Measurements from ENCODE around the gene FSHR.

Gene FSHR

DNA sequence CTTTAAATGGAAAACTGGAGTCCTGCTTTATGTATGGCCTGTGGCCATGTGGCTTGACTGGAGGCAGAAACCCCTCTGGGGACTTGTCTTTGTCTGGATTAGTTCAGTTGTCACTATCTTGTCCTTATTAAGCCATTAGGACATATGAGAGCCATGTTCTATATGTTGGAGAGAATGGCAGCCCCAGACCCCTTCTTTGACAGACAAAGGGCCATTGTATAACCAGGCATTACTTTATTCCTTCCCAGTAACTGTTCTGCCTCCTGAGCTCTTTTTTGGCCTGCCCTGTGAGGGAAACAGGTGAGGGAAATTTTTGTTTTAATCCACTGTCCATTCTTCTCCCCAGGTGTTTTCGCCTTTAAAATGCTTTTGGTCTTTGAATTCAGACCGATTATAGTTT is 43.3 kb downstream of the FSHR start:
- no peak for DNase-seq

DNA sequence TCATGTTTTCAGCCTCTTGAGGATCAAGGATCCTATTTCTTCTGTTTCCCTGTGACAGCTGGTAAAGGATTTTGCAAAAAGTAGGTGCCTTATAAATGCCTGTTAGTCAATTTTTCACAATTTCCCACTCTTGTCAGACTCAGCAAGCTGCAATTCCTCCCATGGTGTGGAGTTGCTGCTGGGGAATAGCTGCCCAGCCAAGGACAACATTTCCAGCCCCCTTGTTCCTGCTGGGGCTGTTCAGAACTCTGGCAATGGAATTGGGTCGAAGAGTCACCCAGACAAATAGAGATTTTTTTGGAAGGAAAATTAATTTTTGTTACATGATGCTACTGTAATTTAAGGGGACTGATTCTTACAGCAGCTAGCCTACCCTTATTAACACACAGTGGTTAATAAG is 43.7 kb downstream of the FSHR start:
- DNase-seq: no peak

DNA sequence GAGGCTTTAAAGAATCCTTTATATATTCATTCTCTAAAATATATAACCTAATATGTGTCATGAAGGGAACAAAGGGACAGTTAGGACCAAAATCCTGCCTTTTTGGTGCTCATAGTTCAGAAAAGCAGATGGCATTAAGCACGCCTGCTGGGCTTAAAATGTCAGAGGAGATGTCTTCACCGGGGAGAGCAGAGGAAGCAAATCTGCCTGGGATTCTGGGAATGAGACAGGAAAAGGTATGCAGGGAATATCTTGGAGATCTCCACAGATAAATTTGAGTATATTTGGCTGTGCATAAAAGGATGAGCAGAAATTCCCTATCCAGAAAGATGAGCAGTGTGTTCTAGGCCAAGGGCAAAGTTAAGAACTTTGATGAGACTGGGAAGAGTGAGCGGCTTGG is 45.5 kb downstream of the FSHR start:
- no peak for DNase-seq

DNA sequence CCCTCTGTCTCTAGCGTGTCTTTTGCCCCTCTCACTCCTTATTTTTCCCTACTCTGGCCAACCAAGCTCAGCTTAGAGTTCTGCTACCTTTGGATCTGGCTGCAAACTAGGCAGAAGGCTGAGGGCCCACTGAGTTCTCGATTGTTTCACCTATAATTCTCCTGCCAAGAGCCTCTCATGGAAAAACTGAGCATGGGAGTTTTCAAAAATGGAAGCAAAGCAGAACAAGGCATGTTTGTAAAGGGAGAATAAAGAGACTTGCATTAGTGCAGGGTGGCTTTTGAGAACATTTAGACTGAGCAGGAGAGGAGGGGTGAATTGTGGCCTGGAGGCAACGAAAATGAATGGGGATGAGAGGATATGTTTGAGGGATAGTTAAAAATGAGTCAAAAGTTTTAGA is 45.9 kb downstream of the FSHR start:
- DNase-seq: no peak

DNA sequence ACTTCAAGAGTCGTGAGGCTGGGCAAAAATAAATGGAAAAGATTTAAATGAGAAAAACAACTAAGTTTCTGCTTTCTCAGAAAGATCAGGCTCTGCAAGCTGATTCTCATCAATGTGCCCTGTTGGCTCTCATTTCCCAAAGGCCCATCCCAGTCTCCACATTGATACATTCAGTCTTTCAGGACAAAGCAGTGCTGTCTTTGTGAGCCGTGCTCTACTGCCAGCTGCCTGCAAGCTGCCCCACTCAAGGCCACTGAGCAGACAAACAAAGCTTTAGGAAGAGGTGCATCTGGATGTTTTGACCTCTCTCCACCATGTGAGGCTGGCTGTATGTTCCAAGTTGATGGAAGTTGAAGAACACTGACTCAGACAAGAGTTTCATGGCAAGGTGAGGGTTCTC is 48.8 kb downstream of the FSHR start:
- DNase-seq: no peak

DNA sequence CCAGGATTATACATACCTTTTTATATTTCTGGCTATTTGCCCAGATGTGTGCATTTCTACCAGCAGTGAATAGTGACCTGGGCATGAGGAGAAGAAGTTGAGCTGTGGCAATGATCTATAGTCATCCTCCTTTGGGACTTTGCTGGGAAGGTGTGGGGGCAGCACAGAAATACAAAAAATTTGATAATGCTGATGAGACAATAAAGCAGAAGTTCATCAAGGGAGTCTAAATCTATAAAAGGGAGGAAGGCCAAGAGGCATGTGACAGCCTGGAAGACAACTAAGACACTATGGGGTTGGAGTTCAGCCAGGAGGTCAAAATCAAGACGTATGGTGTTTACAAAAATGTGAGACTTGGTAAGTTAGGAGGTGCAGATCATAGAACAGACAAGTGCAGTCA is 52.2 kb downstream of the FSHR start:
- no peak for DNase-seq

DNA sequence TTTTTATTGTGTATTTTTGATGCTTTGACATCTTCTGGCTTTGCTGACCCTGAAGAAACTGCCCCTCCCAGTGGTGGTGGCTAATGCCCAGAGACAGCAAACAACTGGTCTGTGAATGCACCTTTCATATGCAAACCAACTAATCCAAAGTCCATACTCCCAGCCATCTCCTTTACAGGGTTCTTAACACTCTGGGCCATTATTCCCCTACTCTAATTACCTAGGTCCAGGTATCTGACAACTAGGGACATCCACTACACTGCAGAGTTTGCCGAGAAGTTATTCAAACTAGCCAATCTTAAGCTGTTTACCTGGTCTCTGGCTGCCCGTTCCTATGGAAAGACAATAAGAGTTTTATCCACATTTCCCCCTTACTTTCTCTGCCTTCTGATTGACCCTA is 73.6 kb downstream of the FSHR start:
- peak; percentile 40 for DNase-seq

DNA sequence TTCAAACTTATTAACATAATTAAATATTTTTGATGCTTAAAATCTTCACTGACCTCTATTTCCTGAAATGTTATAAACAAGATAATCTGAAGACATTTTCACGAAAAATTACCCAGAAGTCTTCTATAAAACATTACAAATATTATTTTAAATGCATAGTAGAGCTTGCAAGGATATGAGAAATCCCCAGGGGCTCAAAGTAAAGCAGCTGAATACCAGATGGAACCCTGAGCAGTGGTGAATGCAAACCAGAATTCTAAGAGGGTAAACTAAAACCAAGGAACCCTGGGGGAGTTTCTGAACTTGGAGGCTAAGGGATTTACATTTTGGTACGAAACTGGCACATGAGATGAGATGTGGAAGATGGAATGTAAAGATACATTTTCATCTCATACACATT is 83.6 kb downstream of the FSHR start:
- DNase-seq: no peak

DNA sequence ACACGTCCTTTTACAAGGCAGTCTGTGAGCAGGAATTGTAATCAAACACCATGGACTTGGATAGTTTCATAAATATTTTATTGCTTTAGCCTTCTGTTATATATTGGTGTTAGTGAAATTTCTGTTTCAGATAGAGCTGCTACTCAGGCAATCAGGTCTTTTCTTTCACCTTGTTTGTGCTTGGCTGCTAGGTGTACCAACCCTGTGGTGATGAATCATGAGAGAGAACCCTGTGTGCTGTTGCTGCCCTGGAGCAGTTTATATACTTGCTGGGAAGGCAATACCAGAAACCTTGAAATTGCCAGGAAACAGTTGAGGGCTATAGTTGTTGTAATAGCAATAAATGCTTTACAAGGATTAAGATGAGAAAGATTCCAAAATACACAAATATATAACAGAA is 84.5 kb downstream of the FSHR start:
- DNase-seq: no peak

DNA sequence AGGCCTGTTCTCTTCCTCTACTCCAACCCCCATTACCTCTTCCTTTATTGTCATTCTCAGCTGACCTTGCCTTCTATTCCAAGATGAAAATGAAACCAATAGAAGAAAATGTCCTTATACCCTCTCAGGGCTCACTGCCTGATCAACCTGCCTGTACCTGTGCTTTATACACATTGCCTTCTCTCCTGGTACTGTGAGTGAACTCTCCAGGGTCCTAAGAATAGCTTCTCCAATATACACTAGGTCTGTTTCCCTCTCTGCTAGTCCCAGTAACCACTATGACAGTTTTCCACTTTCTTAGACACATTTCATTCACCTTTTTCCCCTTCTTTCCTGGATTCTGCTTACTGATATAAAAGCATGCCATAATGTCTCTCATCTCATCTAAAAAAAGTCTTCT is 85.7 kb downstream of the FSHR start:
- no peak for DNase-seq

DNA sequence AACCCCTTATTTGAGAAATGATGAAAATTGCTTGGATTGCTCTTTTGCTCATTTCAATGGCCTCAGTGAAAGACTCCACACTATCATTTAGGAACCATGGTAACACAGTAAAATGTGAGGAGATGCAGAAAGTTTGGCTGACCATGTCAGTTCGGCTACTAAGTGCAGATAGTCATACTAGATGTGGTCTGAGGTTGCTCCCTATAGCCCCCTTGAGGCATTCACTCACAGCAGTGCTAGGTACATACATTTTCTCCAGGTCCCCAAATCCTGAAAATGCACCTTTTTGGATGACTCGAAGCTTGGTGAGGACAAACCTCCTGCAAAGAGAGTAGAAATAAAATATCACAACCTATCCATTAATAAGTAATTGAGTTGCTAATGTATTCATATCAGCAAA is 86.3 kb downstream of the FSHR start:
- DNase-seq: no peak

DNA sequence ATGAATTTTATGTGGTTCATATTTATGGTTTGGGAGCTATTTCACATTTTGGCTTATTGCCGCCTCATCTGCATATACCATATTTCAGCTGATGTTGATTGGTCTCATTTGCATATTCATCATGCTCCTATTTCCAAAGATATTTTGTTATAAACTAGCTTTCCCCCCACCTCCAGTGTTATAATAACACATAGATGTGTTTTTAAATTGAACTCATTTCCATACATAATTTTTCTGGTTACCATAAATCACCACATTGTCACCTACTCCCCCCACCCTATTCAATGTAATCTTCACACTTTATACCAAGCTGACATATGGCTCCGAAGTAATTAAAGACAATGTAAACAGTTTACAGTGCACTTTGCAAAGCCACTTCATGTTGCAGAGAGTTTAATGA is 101.2 kb downstream of the FSHR start:
- peak; percentile 3 for DNase-seq

DNA sequence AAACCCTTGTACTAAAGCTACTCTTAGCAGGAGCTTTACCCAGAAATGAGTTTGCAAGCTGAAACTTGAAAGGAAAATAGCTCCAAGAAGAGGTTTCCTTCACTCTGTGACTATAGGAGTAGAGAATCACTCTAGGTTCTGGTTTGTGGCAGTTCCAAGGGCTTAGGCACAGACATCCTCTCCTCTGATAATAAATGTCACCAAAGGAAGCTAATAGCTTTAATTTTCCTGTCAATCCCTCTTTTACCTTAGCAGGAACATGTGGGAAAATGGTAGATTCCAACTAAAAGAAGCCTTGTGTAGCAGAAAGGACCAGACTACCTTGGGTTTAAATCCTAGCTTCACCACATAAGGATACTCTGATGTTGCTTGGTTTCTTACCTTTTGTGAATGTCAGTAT is 104.0 kb downstream of the FSHR start:
- DNase-seq: no peak

DNA sequence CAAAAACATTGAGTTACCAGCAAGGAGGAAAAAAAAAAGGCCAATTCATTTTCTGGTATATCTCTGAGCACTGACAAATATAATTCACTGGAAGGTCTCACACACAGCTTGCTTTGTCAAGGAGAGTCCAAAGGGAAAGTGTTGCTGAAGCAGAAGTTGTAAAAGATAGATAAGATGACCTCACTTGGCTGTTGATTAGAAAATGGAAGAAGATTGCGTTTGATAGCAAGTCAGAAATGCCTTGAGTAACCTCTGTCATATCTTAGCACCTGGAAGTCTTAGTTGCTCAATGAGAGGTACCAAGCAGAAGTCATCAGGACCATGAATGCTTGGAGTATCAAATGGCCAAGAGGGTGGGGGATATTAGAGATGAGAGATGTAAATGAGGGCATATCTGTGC is 105.2 kb downstream of the FSHR start:
- no peak for DNase-seq

DNA sequence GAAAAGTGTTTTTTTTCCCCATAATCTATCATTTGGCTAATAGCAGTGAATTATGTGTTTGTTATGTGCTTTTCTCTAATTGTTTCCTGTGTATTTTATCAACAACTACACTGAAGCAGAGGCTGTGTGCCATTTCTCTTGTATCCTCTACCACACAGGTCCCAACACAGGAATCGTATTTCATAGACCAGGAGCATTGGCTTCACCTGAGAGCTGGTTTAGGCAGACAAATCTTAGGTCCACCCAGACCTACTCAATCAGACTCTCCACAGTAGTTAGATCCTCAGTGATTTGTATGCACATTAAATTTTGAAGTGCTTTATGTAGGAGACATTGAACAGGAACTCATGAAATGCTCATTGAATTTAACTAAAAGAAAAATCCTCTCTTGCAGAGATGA is 109.2 kb downstream of the FSHR start:
- no peak for DNase-seq

DNA sequence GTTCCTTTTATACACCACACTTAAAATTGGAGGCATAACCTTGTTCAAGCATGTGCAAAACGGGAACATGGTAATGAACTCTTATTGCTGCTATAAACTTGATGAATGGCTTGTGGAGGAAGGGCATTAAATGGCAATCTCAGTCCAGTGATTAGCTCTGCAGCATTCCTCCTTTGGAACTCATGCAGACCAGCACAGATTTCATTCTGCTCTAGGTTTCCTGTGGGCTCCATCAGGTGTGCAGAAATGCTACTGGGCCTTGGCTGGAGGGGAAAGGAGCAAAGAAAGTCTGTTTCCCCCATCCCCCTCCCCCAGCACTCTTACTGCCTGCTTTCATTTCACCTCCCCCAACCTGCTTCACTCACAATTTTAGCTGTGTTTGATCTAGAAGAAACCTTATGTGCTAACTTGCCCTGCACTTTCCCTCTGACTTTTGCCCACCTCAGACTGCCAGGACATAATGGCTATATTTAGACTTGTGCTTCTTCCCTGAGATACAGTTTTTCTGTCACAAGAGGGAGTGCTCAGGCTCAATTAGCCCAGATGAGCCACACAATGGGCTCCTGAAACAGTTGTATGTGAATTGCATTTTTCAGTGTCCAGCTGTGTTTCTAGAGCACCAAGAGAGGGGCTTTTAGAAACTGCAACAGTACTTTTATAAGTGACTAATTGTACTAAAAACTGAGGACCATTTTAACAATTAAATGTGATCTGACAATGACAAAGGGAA is 109.8 kb downstream of the FSHR start:
- peak; percentile 86 for DNase-seq

DNA sequence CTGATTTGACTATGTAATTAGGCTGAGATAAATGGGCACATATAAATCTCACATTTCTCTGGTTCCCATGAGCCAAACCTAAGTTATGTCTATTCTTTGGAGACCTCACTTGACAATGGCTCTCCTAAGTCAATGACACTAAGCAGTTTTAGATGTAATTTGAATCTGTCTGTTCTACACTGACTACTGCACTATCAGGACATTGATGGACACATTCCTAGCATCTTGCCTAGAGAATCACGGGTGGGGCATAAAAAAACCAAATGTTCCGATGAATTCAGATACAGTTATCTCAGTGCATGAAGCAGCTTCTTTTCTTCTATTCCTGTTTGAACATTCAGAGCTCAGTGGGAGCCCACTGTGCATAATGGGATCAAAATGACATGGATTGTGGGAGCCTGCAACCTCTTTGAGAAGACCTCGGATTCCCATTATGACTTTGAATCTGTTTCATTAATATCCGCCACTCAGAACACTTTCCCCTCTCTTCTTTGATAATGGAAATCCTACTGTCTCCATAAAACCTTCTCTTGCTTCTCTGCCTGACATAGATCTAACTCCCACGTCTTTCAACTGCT is 110.8 kb downstream of the FSHR start:
- no peak for DNase-seq

DNA sequence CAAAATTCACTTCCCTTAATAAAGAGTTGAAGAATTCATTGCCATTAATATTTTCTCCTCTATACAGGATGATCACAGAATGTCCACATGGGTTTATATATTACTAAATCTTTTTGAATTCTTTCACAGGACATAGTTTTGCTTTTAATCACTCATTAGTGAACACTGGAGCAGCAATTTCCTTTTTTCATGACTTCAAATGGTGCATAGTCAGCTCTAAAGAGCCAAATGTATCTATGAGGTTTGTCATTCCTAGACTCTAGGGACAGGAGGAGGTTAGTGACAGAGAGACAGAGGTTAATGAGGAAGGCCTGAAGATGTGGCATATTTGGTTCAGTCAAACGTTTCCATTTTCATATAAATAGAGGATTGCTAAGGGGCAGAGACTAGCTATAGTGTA is 111.8 kb downstream of the FSHR start:
- no peak for DNase-seq

DNA sequence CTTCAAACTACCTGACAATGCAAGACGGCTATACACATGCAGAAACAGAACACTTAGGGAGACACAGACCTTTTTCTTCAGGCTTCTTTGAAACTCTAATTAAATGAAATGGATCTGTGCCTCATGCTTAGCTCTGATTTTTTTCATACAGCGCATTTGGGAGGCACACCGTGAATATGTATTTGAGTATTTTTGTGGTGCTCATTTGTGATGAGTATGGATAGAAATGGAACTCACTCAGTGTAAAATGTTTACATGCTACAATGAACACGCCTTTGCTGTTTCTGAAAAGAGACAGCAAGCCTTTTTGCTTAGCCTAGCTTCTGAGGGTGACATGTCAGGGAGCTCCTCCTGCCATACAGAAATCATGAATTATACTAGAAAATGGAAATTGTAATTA is 113.3 kb downstream of the FSHR start:
- no peak for DNase-seq

DNA sequence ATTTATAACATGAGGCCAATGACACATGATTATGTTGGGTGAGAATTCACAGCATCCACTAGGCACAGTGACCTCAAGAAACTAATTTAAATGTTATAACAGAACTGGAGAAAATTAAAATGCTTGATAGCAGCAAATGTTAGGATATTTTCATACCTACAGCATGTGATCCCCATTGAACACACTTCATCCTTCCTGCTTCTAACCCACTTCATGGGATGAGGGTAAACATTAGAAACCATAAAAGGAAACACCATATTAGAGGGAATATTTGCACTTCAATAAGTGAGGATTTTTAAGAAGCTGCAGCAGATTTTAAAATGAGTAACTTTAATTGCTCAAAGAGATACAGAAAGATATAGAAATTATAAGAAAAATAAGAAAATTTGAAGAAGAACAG is 117.1 kb downstream of the FSHR start:
- DNase-seq: no peak

DNA sequence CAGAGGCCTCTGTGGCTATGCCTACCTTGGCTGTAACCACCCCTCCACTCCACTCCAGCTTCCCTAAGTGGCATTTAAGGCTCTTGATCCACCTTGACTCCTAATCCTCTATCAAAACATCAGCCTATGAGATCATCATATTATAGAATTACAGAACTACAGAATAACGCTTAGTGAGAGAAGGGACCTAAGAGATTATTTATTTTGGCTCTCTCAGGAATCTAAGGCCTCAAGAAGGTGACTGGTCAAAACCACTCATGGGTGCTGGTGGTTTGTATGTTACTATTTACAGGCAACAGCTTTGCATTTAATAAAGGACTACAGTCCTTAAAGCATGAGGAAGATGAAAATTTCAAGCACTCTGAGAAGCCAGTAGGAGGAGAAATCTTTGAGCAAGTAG is 118.8 kb downstream of the FSHR start:
- DNase-seq: no peak

DNA sequence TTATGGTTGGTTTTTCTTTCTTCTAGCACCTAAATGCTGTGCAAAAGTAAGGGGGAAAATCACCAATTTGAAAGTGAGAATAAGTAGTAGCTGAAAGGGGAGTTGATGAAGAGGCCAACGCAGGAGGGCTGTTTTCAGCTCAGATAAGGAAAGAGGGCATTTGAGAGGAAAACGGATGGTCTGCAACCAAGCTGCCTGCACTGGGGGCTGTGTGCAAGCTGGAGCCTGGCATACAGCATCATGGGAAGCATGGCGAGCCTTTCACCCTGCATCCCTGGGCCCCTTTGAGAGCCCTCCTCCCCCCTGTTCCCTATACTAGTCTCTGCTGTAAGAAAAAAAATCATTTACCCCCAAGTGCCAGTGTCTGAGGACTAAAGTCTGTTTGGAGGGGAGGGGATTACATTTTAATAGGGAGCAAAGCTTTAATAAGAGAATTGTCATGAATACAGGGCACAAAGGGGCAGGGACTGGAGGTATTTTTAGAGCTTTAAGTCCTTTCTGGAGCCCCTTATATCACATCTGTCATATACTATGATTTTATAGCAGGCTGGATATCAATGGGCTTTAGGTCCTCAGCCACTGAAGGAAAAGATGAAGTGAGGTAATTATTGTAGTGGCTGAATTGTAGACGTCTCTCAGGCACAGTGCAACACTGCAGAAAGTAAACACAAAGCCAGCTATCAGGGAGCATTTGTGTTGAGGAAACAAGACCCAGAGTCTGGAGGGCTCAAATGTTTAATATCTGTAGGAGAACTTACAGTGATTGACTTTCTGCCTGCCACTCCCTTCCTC is 120.7 kb downstream of the FSHR start:
- DNase-seq: no peak

DNA sequence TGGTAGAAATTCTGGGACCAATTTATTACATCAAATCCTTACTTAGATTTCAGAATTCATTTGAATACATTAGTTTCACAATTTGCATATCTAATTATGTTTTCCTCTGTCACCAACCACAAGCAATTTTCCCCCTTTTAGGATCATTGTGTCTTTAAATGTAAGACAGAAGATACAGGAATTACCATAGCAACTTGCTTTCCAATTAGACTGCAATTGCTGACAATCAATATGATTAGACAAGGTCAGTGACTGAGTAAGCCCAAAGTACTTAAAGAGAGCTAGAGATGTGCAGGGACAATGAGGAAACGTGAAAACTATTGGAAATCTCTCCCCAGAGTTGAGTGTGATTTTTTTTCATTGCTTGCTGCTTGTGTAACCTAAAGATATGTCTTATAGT is 121.4 kb downstream of the FSHR start:
- no peak for DNase-seq

DNA sequence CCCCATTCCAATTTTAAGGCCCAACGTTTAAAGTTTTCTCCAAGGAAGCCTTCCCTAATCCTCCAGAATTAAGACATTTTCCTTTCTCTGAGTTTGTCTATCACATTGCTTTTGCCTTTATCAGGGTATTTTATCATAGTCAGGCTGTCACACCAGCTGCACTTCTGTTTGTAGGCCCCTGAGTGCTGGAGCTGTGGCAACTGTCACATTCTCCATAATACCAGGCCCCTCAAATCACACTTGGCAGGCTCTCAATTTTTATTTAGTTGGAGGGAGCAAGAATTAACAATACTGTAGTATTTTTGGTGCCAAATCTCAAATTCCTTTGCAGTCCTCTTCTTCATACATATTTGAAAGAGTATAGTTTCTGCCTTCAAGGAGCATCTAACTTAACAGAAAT is 122.2 kb downstream of the FSHR start:
- DNase-seq: no peak

DNA sequence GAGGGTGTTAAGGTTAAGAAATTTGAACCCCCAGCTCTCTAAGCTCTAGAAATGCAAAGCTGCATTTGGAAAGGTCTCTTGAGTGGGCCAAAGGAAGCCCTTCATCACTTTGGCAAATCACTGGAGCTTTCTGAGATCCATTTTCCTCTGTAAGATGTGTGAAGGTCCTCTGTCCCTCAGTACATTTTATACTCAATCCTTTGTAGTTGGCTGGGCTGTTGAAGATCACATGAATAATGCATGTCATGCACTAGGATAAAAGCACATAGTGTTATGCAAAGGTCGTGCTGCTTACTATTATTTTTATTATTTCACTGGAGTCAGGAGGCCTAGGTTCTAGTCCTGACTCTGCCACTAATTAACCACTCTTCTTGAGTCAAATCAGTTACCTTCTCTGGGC is 124.9 kb downstream of the FSHR start:
- no peak for DNase-seq

All from NCI-H1105 treated with DMSO at 0.1 percent for 48 hours (cell line).